Natural killer cell (primary cell): ENCODE data around the gene CNOT3. TPM values are rescaled to one million over a fixed set of nuclear protein-coding genes. Genes with fewer than 3 reads are reported as not detected.
A peak's percentile ranks its signal among the peaks of the same experiment; 100 is the strongest.

ENCODE experiments used
- ATAC-seq, 3 donors: fragments of 150-1000 bp in 2 of 3; fragments of 200-7000 bp in 1 of 3; cut with Tn5 transposase; 1 replicate in 1 of 3; 2 replicates in 2 of 3; pipeline ENCODE4 v1.10.0; 2021; ENCODE audit warnings: mild to moderate bottlenecking in 2 of 3, moderate library complexity in 2 of 3
- DNase-seq, 2 donors: peaks; one replicate each; pipeline versions ENCODE4 v3.0.0 to v3.0.0-alpha.2; 2013 to 2021; ENCODE audit warnings: mixed read lengths in 1 of 2
- H3K27ac ChIP-seq: one replicate; pipeline ENCODE4 v1.5.1; 2013; ENCODE audit warnings: mild to moderate bottlenecking, low read length
- H3K27me3 ChIP-seq: one replicate; pipeline ENCODE4 v1.6.1; 2013; ENCODE audit warnings: low read length; ENCODE audit not compliant: control insufficient read depth, insufficient read depth
- H3K36me3 ChIP-seq: one replicate; pipeline ENCODE4 v1.6.1; 2013; ENCODE audit warnings: low read length; ENCODE audit not compliant: control insufficient read depth, insufficient read depth
- H3K4me1 ChIP-seq: one replicate; pipeline ENCODE4 v1.6.1; 2013; ENCODE audit warnings: low read length; ENCODE audit not compliant: control insufficient read depth, insufficient read depth
- H3K4me3 ChIP-seq: one replicate; pipeline ENCODE4 v1.5.1; 2013; ENCODE audit warnings: low read length
- H3K9me3 ChIP-seq: one replicate; pipeline ENCODE4 v1.6.1; 2013; ENCODE audit warnings: low read length; ENCODE audit not compliant: control insufficient read depth, insufficient read depth
- H3K27ac Mint-ChIP-seq, 2 donors: one replicate each; pipeline ENCODE4 v1.8.0; 2022; ENCODE audit warnings: mild to moderate bottlenecking in 2 of 2, mixed read lengths in 2 of 2, moderate library complexity in 1 of 2
- H3K27me3 Mint-ChIP-seq, 2 donors: one replicate each; pipeline ENCODE4 v1.8.0; 2022; ENCODE audit warnings: low read depth in 2 of 2, mixed read lengths in 2 of 2
- H3K36me3 Mint-ChIP-seq: one replicate; pipeline ENCODE4 v1.8.0; 2022; ENCODE audit warnings: mixed read lengths
- H3K4me1 Mint-ChIP-seq, 2 donors: one replicate each; pipeline ENCODE4 v1.8.0; 2022; ENCODE audit warnings: mixed read lengths in 2 of 2
- H3K4me3 Mint-ChIP-seq: one replicate; pipeline ENCODE4 v1.8.0; 2022; ENCODE audit warnings: mild to moderate bottlenecking, moderate library complexity, mixed read lengths
- H3K9me3 Mint-ChIP-seq, 2 donors: one replicate each; pipeline ENCODE4 v1.8.0; 2022; ENCODE audit warnings: mixed read lengths in 2 of 2
- WGBS: methylation state at CpG from one replicate; pipeline ENCODE4 v1.1.7; 2013; ENCODE audit warnings: missing lambda C conversion rate; ENCODE audit not compliant: insufficient coverage; 5-methylcytosine and 5-hydroxymethylcytosine counted together
- intact Hi-C: fragments of 100-400 bp; cut with micrococcal nuclease; formaldehyde crosslinking; loops from one replicate; pipeline ENCODE4 v1.14.2; 2022
- total RNA-seq, 4 donors: library from RNA; stranded (reverse); fragments of 120-200 nt in 1 of 4; gene quantifications; one replicate each; pipeline versions ENCODE4 v1.2.3 to v1.2.4, GENCODE V29; 2013 to 2022
- TF ChIP-seq, protein P1 (sequence below): fragments of 200-600 bp; IDR thresholded peaks from one replicate; pipeline ENCODE4 v1.8.0; 2022; ENCODE audit warnings: antibody characterized with exemption

CNOT3 gene
- total RNA-seq, 3 donors from 2014 or later (not counting 1 experiment from before 2014, with no cell fraction given) = 46.3 to 73.9 (median 51.7) TPM

DNA sequence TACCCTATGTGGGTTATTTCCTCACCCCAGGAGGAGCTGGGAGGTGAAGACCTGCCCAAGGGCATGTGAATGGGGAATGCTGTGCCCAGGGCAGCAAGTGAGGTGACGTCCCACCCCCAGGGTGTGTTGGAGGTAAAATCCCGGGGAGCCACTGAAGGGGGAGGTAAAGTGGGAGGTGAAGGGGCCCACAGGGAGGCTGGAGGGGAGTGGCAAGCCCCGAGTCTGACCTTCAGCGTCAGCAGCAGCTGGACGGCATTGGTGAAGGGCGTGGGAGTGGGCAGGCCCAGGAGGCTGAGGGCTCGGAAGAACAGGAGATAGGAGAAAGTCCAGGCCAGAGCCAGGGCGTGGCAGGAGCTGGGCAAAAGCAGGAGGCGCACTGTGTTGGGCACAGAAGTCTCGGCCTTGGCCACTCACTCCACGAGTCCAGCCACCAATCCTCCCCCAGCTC lies 49.4 kb downstream of the CNOT3 start:
- Mint-ChIP-seq H3K4me3 (peak overlapping the region; percentile 99), H3K27ac (peak overlapping the region; percentile 97 to 99), H3K4me1 (peaks cover 21 to 25% of the 10 kb centered on the region in 2 donors), H3K36me3 (no peaks in the 10 kb centered on the region), H3K27me3 (no peaks in the 10 kb centered on the region), H3K9me3 (no peaks in the 10 kb centered on the region)
- no peak overlapping the region for H3K27ac ChIP-seq
- H3K27me3 ChIP-seq = no peaks in the 10 kb centered on the region
- peaks cover 3% of the 10 kb centered on the region for H3K36me3 ChIP-seq
- no peak for ATAC-seq
- no peaks in the 10 kb centered on the region for H3K9me3 ChIP-seq
- peaks cover 17% of the 10 kb centered on the region for H3K4me1 ChIP-seq
- TF ChIP-seq, protein P1, sequence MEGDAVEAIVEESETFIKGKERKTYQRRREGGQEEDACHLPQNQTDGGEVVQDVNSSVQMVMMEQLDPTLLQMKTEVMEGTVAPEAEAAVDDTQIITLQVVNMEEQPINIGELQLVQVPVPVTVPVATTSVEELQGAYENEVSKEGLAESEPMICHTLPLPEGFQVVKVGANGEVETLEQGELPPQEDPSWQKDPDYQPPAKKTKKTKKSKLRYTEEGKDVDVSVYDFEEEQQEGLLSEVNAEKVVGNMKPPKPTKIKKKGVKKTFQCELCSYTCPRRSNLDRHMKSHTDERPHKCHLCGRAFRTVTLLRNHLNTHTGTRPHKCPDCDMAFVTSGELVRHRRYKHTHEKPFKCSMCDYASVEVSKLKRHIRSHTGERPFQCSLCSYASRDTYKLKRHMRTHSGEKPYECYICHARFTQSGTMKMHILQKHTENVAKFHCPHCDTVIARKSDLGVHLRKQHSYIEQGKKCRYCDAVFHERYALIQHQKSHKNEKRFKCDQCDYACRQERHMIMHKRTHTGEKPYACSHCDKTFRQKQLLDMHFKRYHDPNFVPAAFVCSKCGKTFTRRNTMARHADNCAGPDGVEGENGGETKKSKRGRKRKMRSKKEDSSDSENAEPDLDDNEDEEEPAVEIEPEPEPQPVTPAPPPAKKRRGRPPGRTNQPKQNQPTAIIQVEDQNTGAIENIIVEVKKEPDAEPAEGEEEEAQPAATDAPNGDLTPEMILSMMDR = no peak
- no peak for DNase-seq
- H3K4me3 ChIP-seq = no peak overlapping the region
- intact Hi-C loops = no loop called here
- 94% methylated on average over 11 of the region's 11 CpGs for WGBS

DNA sequence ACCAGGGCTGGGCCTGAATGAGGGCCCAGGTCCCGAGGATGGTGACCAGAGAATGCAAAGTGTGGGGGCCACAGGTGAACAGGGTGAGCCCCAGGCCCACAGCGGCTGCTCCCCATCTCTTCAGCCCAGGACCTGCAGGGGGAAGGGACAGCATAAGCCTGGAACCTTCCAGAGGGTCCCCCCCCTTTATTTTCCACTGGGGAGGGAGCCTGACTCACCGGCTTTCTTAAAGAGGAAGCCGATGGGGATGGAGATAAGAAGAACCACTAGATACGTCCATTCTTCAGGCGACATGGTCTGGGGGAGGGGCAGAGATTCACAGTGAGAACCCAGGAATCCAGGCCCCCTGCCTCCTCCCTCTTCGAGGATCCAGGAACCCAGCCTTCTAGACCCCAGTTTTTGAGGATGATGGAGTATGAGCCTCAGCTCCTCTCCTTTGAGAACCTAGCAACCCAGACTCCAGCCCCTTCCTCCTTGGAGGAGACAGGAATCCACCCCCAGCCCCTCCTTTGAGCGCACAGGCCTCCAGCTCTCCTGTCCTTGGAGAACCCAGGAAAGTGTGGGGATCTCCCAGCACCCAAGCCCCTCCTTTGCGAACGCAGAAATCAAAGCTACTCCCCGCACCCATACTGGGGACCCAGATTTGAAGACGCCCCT lies 50.8 kb downstream of the CNOT3 start:
- Histone ChIP-seq H3K9me3 (no peaks in the 10 kb centered on the region), H3K4me3 (peak overlapping the region; percentile 92), H3K27me3 (no peaks in the 10 kb centered on the region), H3K36me3 (peaks cover 8% of the 10 kb centered on the region), H3K27ac (peak overlapping the region; percentile 71), H3K4me1 (peaks cover 23% of the 10 kb centered on the region)
- Mint-ChIP-seq H3K27ac (peak overlapping the region; percentile 97 to 99), H3K4me3 (peak overlapping the region; percentile 99), H3K36me3 (no peaks in the 10 kb centered on the region), H3K9me3 (no peaks in the 10 kb centered on the region), H3K27me3 (no peaks in the 10 kb centered on the region), H3K4me1 (peaks cover 26 to 36% of the 10 kb centered on the region in 2 donors)
- WGBS = 11% methylated on average over 10 of the region's 12 CpGs
- intact Hi-C loops = no loop called here
- TF ChIP-seq, protein P1 = no peak
- DNase-seq (peak; percentile 32 to 66), ATAC-seq (no peak)

DNA sequence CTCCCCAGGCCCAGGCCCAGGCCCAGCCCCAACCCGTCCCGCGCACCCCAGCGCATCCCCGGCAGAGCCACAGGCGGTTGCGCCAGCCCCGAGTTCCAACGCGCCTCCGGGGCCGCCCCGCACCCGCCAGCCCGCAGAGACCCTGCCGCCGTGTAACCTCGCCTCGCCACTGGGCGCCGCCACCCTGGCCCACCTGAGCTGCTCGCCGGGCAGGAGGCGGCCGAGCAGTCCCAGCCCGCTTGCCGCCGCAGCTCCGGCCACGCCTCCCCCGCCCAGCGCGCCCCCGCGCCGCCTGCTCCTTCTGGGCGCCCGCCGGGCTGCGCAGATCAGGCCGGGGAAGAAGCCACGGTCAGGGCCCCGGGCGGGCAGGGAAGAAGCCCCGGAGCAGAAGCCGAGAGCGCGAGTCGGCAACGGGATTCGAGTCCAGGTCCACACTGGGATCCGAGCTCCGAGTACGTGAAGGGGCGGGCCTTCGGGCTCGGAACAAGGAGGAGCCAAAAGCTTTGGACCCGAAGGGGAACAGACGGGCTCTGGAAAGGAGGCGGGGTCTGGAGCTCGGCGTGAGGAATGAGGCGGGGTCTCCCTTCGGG lies 51.7 kb downstream of the CNOT3 start, which contains the start of gene MBOAT7:
MBOAT7 (minus strand) TSS at position 436 of the 590 bp plus-strand sequence. CDS start 1,072 bp downstream, outside the sequence.
- Mint-ChIP-seq H3K27ac (peak within 1 kb of the TSS; percentile 97 to 99), H3K36me3 (no peaks in the 10 kb centered on the region), H3K4me3 (peak within 1 kb of the TSS; percentile 99), H3K9me3 (no peaks in the 10 kb centered on the region), H3K27me3 (no peaks in the 10 kb centered on the region), H3K4me1 (peaks cover 26 to 36% of the 10 kb centered on the region in 2 donors)
- H3K9me3 ChIP-seq = no peaks in the 10 kb centered on the region
- WGBS = under 1% methylated on average over 64 of the region's 64 CpGs
- H3K4me1 ChIP-seq = peaks cover 23% of the 10 kb centered on the region
- DNase-seq = no peak
- peak in 2 of 3 donors; percentile 0 to 2 for ATAC-seq
- peaks cover 12% of the 10 kb centered on the region for H3K36me3 ChIP-seq
- H3K27ac ChIP-seq = peak within 1 kb of the TSS; percentile 98
- H3K4me3 ChIP-seq = peak within 1 kb of the TSS; percentile 92
- no peaks in the 10 kb centered on the region for H3K27me3 ChIP-seq
- TF ChIP-seq, protein P1 = no peak
- intact Hi-C loops = no loop called here
